Ishikawa (cell line): ENCODE measurements around the gene RASAL3.

Experiments used
- CREB1 ChIP-seq: IDR thresholded peaks from 2 replicates; pipeline ENCODE4 v1.6.1; 2012; ENCODE audit warnings: low read depth
- NFIC ChIP-seq: IDR thresholded peaks from 2 replicates; pipeline ENCODE4 v1.6.1; 2012
- RAD21 ChIP-seq: IDR thresholded peaks from 2 replicates; pipeline ENCODE4 v1.6.1; 2012; ENCODE audit warnings: low read depth
- TAF1 ChIP-seq: IDR thresholded peaks from 2 replicates; pipeline ENCODE4 v1.6.1; 2012; ENCODE audit warnings: low read depth, mild to moderate bottlenecking
- TCF12 ChIP-seq: IDR thresholded peaks from 2 replicates; pipeline ENCODE4 v1.6.1; 2012; ENCODE audit warnings: low read depth
- TF ChIP-seq, protein P1 (sequence below): IDR thresholded peaks from 2 replicates; pipeline ENCODE4 v1.6.1; 2012

DNA sequence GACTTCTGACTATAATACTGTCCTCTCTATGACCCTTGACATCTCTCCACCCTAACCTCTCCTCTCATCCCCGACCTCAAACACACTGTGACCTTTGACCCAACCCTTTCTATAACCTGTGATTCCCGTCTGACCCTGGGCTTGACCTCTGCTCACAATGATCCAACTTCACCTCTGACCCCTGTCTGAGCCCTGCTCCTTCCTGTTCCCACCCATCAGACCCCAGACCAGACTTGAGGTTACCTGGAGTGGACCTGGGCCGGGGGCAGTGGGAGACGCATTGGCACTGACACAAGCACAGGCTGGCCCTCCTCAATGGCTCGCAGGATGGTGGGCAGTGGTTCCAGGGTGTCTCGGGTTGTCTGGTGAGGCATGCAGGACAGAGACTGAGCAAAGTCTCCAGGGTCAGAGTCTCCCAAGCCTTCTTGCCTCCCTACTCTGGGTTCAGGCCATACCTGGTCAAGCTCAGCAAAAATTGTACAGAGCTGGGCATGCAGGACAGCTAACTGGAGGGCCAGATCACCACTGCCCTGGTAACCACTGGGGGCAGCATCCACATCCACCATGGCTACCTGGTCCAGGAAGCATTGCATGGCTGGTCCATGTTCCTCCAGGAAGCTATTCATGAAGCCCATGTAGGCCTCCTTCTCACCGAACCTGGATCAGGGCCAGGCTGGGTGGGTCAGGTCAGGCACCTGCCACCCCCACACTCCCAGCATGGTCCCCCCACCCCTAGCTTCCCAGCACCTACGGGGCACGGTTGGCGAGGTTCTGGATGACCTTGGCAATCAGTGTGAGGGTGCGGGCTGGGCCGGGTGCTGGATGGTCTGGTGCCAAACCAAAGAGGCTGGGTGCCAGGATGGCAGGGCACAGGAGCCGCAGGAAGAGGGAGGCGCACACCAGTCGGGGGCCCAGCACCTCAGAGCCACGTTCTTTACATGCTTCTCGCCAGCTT lies 10.2 kb downstream of the RASAL3 start:
- TF ChIP-seq TCF12, result no peak
- no peak for TF ChIP-seq CREB1
- no peak for TF ChIP-seq TAF1
- no peak for TF ChIP-seq RAD21
- TF ChIP-seq, protein P1, sequence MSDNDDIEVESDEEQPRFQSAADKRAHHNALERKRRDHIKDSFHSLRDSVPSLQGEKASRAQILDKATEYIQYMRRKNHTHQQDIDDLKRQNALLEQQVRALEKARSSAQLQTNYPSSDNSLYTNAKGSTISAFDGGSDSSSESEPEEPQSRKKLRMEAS, result no peak
- TF ChIP-seq NFIC, result no peak
